ENCODE data around the gene HIVEP3.

The HIVEP3 gene

GRCh38 chr1:41542196-41542930 is 376.4 kb downstream of the HIVEP3 start:
- H3K4me2 ChIP-seq (ENCODE audit: insufficient read depth, low read length) = no peak overlapping the region
- no peak overlapping the region for H3K27ac ChIP-seq (ENCODE audit: low read length)
- H3K36me3 ChIP-seq (ENCODE audit: insufficient read depth, low read length) = peaks cover 100% of the 10 kb centered on the region
- H3K9me3 ChIP-seq (ENCODE audit: insufficient read depth, low read length, severe bottlenecking) = no peaks in the 10 kb centered on the region
- H3K9ac ChIP-seq (ENCODE audit: low read depth, low read length) = no peak overlapping the region
- H3K4me3 ChIP-seq (ENCODE audit: low read depth in 1 of 2, low read length in 2 of 2) = no peak overlapping the region
- TF ChIP-seq CTCF (IDR thresholded peaks at IDR 0.05; ENCODE audit: borderline replicate concordance, extremely low read depth, low read length, poor library complexity, severe bottlenecking) (no peak), EZH2 (IDR thresholded peaks at IDR 0.05; ENCODE audit: borderline replicate concordance, low read depth, low read length, severe bottlenecking) (no peak)
- peaks cover 91% of the 10 kb centered on the region for H3K79me2 ChIP-seq (ENCODE audit: insufficient read depth, low read length)
- ATAC-seq (ENCODE audit: insufficient read depth, low read depth) (no peak), DNase-seq (no peak)
- H4K20me1 ChIP-seq (ENCODE audit: insufficient read depth, low read length) = peaks cover 99% of the 10 kb centered on the region
- no peaks in the 10 kb centered on the region for H3K27me3 ChIP-seq (ENCODE audit: insufficient read depth, low read length, poor library complexity)
- H2AFZ ChIP-seq (ENCODE audit: low read depth, low read length) = no peak overlapping the region
- no peaks in the 10 kb centered on the region for H3K4me1 ChIP-seq (ENCODE audit: insufficient read depth, low read length)

GRCh38 chr1:41541592-41541952 is 377.1 kb downstream of the HIVEP3 start:
- H3K27me3 ChIP-seq (ENCODE audit: insufficient read depth, low read length, poor library complexity) = no peaks in the 10 kb centered on the region
- peaks cover 100% of the 10 kb centered on the region for H3K36me3 ChIP-seq (ENCODE audit: insufficient read depth, low read length)
- no peak overlapping the region for H3K4me3 ChIP-seq (ENCODE audit: low read depth in 1 of 2, low read length in 2 of 2)
- H3K27ac ChIP-seq (ENCODE audit: low read length) = no peak overlapping the region
- H3K9me3 ChIP-seq (ENCODE audit: insufficient read depth, low read length, severe bottlenecking) = no peaks in the 10 kb centered on the region
- H3K9ac ChIP-seq (ENCODE audit: low read depth, low read length) = no peak overlapping the region
- no peaks in the 10 kb centered on the region for H3K4me1 ChIP-seq (ENCODE audit: insufficient read depth, low read length)
- TF ChIP-seq CTCF (IDR thresholded peaks at IDR 0.05; ENCODE audit: borderline replicate concordance, extremely low read depth, low read length, poor library complexity, severe bottlenecking) = no peak
- no peak for TF ChIP-seq EZH2 (IDR thresholded peaks at IDR 0.05; ENCODE audit: borderline replicate concordance, low read depth, low read length, severe bottlenecking)
- DNase-seq (no peak), ATAC-seq (ENCODE audit: insufficient read depth, low read depth) (no peak)
- H2AFZ ChIP-seq (ENCODE audit: low read depth, low read length) = no peak overlapping the region
- peaks cover 90% of the 10 kb centered on the region for H3K79me2 ChIP-seq (ENCODE audit: insufficient read depth, low read length)
- peaks cover 98% of the 10 kb centered on the region for H4K20me1 ChIP-seq (ENCODE audit: insufficient read depth, low read length)
- no peak overlapping the region for H3K4me2 ChIP-seq (ENCODE audit: insufficient read depth, low read length)

- Histone ChIP-seq H3K36me3 (ENCODE audit: insufficient read depth, low read length) (peaks cover 100% of the 10 kb centered on the region), H3K4me2 (ENCODE audit: insufficient read depth, low read length) (no peak overlapping the region), H3K4me3 (ENCODE audit: low read depth in 1 of 2, low read length in 2 of 2) (no peak overlapping the region), H2AFZ (ENCODE audit: low read depth, low read length) (no peak overlapping the region), H3K79me2 (ENCODE audit: insufficient read depth, low read length) (peaks cover 90% of the 10 kb centered on the region), H3K9ac (ENCODE audit: low read depth, low read length) (no peak overlapping the region), H3K4me1 (ENCODE audit: insufficient read depth, low read length) (no peaks in the 10 kb centered on the region), H3K27me3 (ENCODE audit: insufficient read depth, low read length, poor library complexity) (no peaks in the 10 kb centered on the region), H3K9me3 (ENCODE audit: insufficient read depth, low read length, severe bottlenecking) (no peaks in the 10 kb centered on the region), H3K27ac (ENCODE audit: low read length) (no peak overlapping the region), H4K20me1 (ENCODE audit: insufficient read depth, low read length) (peaks cover 97% of the 10 kb centered on the region)
- no peak for TF ChIP-seq CTCF (IDR thresholded peaks at IDR 0.05; ENCODE audit: borderline replicate concordance, extremely low read depth, low read length, poor library complexity, severe bottlenecking)
- ATAC-seq (ENCODE audit: insufficient read depth, low read depth) (no peak), DNase-seq (no peak)
Measured at GRCh38 chr1:41540886-41541591, 377.7 kb downstream of the HIVEP3 start.

All from DND-41 (cell line).